ENCODE data around the gene CMTM8.

DNA sequence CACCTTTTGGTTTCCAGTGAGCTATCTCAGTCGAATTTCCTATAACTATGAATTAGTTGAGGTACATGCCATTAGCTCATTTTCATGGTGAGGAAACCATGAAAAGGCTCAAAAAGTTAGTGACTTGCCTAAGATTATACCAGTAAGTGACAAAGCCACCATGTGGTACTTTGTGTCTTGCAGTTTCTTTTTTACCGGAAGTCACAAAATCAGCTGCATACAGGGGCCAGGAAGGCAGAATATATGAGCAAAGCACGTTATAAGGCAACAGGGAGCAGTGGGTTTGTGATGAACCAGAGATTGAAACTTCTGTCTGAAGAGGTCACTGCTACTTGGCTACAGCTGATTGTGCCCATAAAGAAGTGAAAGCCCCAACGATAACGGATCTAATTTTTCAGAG lies 50.3 kb downstream of the CMTM8 start:
- TF ChIP-seq POLR2AphosphoS5 (IDR thresholded peaks at IDR 0.05; ENCODE audit: low read depth, low read length) (no peak), POU2F2 (IDR thresholded peaks at IDR 0.05; ENCODE audit: low read depth, low read length) (no peak)

All from GM12891 (cell line).